Tibial nerve (tissue), 4 donors: ENCODE measurements around the gene CARD9. TPM values are rescaled to one million over a fixed set of nuclear protein-coding genes. Genes with fewer than 3 reads are reported as not detected.
A peak's percentile ranks its signal among the peaks of the same experiment; 100 is the strongest.
"Not testable (repeated sequence)": the region's sequence is repeated elsewhere in the genome, so short reads cannot be mapped to it uniquely, and the experiment has no call there.

Source experiments
- DNase-seq, 2 donors: peaks; one replicate each; pipeline ENCODE4 v3.0.0-alpha.2; 2019; ENCODE audit warnings: low spot score in 2 of 2
- H3K27ac ChIP-seq, 4 donors: fragments of 200-600 bp; sonication (generic) in 3 of 4; one replicate each; pipeline ENCODE4 v1.5.1; 2017 to 2019; ENCODE audit warnings: mild to moderate bottlenecking in 1 of 4
- H3K27me3 ChIP-seq, 2 donors: fragments of 200-600 bp; sonication (generic) in 1 of 2; one replicate each; pipeline versions ENCODE4 v1.5.1 to v1.6.0; 2017 to 2019
- H3K36me3 ChIP-seq, 3 donors: fragments of 200-600 bp; sonication (generic); one replicate each; pipeline ENCODE4 v1.5.1; 2018 to 2019
- H3K4me1 ChIP-seq, 4 donors: fragments of 200-600 bp; sonication (generic) in 3 of 4; one replicate each; pipeline ENCODE4 v1.5.1; 2017 to 2019
- H3K4me3 ChIP-seq, 4 donors: fragments of 200-600 bp; sonication (generic) in 3 of 4; one replicate each; pipeline ENCODE4 v1.5.1; 2017 to 2019; ENCODE audit warnings: mild to moderate bottlenecking in 1 of 4, moderate library complexity in 1 of 4
- H3K9me3 ChIP-seq, 4 donors: fragments of 200-600 bp; sonication (generic) in 3 of 4; one replicate each; pipeline ENCODE4 v1.5.1; 2017 to 2019
- EP300 ChIP-seq, 2 donors: sonication (generic); formaldehyde crosslinking; IDR thresholded peaks; one replicate each; pipeline ENCODE4 v1.6.1; 2017; ENCODE audit warnings: antibody characterized with exemption in 2 of 2, mild to moderate bottlenecking in 1 of 2
- POLR2A ChIP-seq, 2 donors: fragments of 450-650 bp; IDR thresholded peaks; one replicate each; pipeline ENCODE4 v1.6.1; 2017; ENCODE audit warnings: antibody characterized with exemption in 2 of 2, mild to moderate bottlenecking in 2 of 2, moderate library complexity in 2 of 2
- WGBS, 2 donors: methylation state at CpG; one replicate each; pipeline ENCODE4 v1.1.5; 2018; 5-methylcytosine and 5-hydroxymethylcytosine counted together
- total RNA-seq, 4 donors: library from RNA; depleted of rRNA; stranded (reverse); fragments of >200 nt; gene quantifications; one replicate each; pipeline ENCODE4 v1.1.0, GENCODE V29; 2016
- TF ChIP-seq, protein P1 (sequence below), 5 experiments: fragments of 200-600 bp in 3 of 5; fragments of 450-650 bp in 2 of 5; sonication (generic) in 3 of 5; IDR thresholded peaks; one replicate each; pipeline ENCODE4 v1.5.1; 2016 to 2019; ENCODE audit warnings: antibody characterized with exemption in 5 of 5, mild to moderate bottlenecking in 3 of 5, moderate library complexity in 2 of 5

Gene CARD9
- total RNA-seq, 4 donors from 2014 or later: 3.1 to 19.8 (median 3.1) TPM

GRCh38 chr9:136353088-136353487, 20.4 kb downstream of the CARD9 start:
- H3K4me3 ChIP-seq: no peak overlapping the region
- WGBS, 2 donors: 69 to 71% methylated on average over 11 of the region's 11 CpGs
- no peaks in the 10 kb centered on the region for H3K9me3 ChIP-seq
- TF ChIP-seq EP300 (IDR thresholded peaks at IDR 0.05) (no peak), POLR2A (IDR thresholded peaks at IDR 0.05) (no peak)
- TF ChIP-seq, protein P1, sequence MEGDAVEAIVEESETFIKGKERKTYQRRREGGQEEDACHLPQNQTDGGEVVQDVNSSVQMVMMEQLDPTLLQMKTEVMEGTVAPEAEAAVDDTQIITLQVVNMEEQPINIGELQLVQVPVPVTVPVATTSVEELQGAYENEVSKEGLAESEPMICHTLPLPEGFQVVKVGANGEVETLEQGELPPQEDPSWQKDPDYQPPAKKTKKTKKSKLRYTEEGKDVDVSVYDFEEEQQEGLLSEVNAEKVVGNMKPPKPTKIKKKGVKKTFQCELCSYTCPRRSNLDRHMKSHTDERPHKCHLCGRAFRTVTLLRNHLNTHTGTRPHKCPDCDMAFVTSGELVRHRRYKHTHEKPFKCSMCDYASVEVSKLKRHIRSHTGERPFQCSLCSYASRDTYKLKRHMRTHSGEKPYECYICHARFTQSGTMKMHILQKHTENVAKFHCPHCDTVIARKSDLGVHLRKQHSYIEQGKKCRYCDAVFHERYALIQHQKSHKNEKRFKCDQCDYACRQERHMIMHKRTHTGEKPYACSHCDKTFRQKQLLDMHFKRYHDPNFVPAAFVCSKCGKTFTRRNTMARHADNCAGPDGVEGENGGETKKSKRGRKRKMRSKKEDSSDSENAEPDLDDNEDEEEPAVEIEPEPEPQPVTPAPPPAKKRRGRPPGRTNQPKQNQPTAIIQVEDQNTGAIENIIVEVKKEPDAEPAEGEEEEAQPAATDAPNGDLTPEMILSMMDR (IDR thresholded peaks at IDR 0.05): no peak
- no peak for DNase-seq
- no peaks in the 10 kb centered on the region for H3K27me3 ChIP-seq
- peaks cover 0 to 54% (median 0%) of the 10 kb centered on the region in 3 donors for H3K36me3 ChIP-seq
- H3K27ac ChIP-seq: peak overlapping the region in 2 of 4 donors; percentile 58 to 84
- H3K4me1 ChIP-seq: peaks cover 0 to 50% (median 19%) of the 10 kb centered on the region in 4 donors

DNA sequence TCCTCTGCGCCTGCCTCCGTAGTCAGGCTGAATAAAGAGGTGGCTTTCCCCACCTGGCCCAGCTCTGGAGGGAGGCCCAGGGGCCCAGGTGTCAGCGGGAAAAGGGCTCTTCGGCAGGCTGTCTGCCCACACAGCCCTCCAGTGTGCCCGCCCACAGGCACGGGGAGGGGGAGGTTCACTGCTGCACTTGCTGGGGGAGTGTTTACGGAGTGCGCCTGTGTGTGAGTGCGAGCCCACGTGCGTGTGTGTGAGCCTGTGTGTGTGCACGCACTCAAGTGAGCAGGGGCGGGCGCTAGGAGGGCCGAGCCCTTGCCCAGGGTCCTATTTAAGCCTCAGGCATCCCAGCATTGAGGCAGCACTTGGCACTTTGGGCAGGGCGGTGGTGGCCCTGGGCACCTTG, 20.8 kb downstream of the CARD9 start:
- no peak for DNase-seq
- no peaks in the 10 kb centered on the region for H3K9me3 ChIP-seq
- H3K4me3 ChIP-seq: no peak overlapping the region
- WGBS, 2 donors: 62 to 66% methylated on average over 9 of the region's 16 CpGs
- H3K36me3 ChIP-seq: peaks cover 0 to 52% (median 0%) of the 10 kb centered on the region in 3 donors
- H3K4me1 ChIP-seq: peaks cover 0 to 55% (median 21%) of the 10 kb centered on the region in 4 donors
- TF ChIP-seq, protein P1 (IDR thresholded peaks at IDR 0.05): no peak
- TF ChIP-seq POLR2A (IDR thresholded peaks at IDR 0.05): no peak
- no peak for TF ChIP-seq EP300 (IDR thresholded peaks at IDR 0.05)
- H3K27ac ChIP-seq: peak overlapping the region in 1 of 4 donors; percentile 84
- H3K27me3 ChIP-seq: no peaks in the 10 kb centered on the region

- not testable (repeated sequence) for DNase-seq, H3K27me3 ChIP-seq, H3K9me3 ChIP-seq, H3K4me3 ChIP-seq
- peak overlapping the region in 1 of 4 donors; percentile 93 for H3K27ac ChIP-seq
- WGBS, 2 donors: 84 to 95% methylated on average over 8 of the region's 24 CpGs
- H3K4me1 ChIP-seq: peaks cover 0 to 58% (median 30%) of the 10 kb centered on the region in 4 donors
- H3K36me3 ChIP-seq: peaks cover 0 to 44% (median 0%) of the 10 kb centered on the region in 3 donors
Observed at GRCh38 chr9:136351868-136352267, 21.6 kb downstream of the CARD9 start.

- TF ChIP-seq POLR2A (IDR thresholded peaks at IDR 0.05): no peak
- TF ChIP-seq, protein P1 (IDR thresholded peaks at IDR 0.05): no peak
- no peak overlapping the region for H3K4me3 ChIP-seq
Observed at GRCh38 chr9:136351252-136351800, 22.1 kb downstream of the CARD9 start.

DNA sequence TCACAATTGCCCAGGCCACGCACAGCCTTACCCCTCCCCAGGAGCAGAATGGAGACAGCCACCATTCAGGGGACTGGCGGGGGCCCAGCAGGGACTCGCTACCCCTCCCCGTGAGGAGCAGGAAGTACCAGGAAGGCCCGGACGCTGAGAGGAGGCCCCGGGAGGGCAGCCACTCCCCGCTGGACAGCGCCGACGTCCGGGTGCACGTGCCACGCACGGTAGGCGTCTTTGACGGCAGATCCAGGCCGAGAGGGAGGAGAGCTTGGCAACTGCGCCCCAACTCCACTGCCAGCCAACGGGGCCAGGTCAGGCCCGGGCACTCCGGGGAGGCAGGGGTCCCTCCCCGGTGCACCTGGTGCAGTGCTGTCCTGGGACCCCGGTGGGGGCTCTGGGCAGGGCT, 23.9 kb downstream of the CARD9 start:
- peaks cover 0 to 38% (median 0%) of the 10 kb centered on the region in 3 donors for H3K36me3 ChIP-seq
- no peaks in the 10 kb centered on the region for H3K27me3 ChIP-seq
- peaks cover 0 to 61% (median 32%) of the 10 kb centered on the region in 4 donors for H3K4me1 ChIP-seq
- WGBS, 2 donors: 63 to 100% methylated on average over 1 of the region's 24 CpGs
- DNase-seq: no peak
- TF ChIP-seq EP300 (IDR thresholded peaks at IDR 0.05): no peak
- TF ChIP-seq, protein P1 (IDR thresholded peaks at IDR 0.05): no peak
- no peak for TF ChIP-seq POLR2A (IDR thresholded peaks at IDR 0.05)
- H3K27ac ChIP-seq: peak overlapping the region in 1 of 4 donors; percentile 93
- no peaks in the 10 kb centered on the region for H3K9me3 ChIP-seq
- H3K4me3 ChIP-seq: no peak overlapping the region

More at GRCh38 chr9:136351252-136351800, 22.1 kb downstream of the CARD9 start:
- no peaks in the 10 kb centered on the region for H3K9me3 ChIP-seq
- H3K27me3 ChIP-seq: no peaks in the 10 kb centered on the region
- no peak for DNase-seq
- H3K27ac ChIP-seq: peak overlapping the region in 1 of 4 donors; percentile 93
- H3K4me1 ChIP-seq: peaks cover 0 to 58% (median 31%) of the 10 kb centered on the region in 4 donors
- peaks cover 0 to 38% (median 0%) of the 10 kb centered on the region in 3 donors for H3K36me3 ChIP-seq
- 33 to 100% methylated on average over 2 to 11 of the region's 11 CpGs for WGBS, 2 donors
